Heart left ventricle (tissue), 13 donors: ENCODE results near the gene ZBED1.

ENCODE experiments used
- CTCF ChIP-seq, 12 donors: fragments of 200-600 bp; sonication (generic) in 4 of 12; IDR thresholded peaks; one replicate each; pipeline versions ENCODE4 v1.5.0 to v1.8.0; 2018 to 2022; ENCODE audit warnings: antibody characterized with exemption in 12 of 12, mild to moderate bottlenecking in 5 of 12
- POLR2A ChIP-seq, 2 donors: fragments of 450-650 bp; IDR thresholded peaks; one replicate each; pipeline ENCODE4 v1.6.1; 2017; ENCODE audit warnings: antibody characterized with exemption in 2 of 2, mild to moderate bottlenecking in 2 of 2, moderate library complexity in 2 of 2
- donor health status: ischemic (EF 13 %, LVEDD 7.1; RV severe dilation, severe dysfunction).
- donor health status: DM: no; HTN: yes; CAD: no.
- donor health status: DM: no; HTN: no; CAD: no.
- donor health status: ischemic (EF 25% LVEDD 6.9; RV normal size, moderate dysfunction).
- donor health status: ischemic (EF 25% LVEDD 5.7; RV mildly dilated, moderate dysfunction).
- donor health status: ischemic (EF 35%, LVEDD 5.7; RV mildly dilated, moderate dysfunction).
- donor health status: nonischemic (EF 11% LVEDD 7.7; RV severe dilation, severe dysfunction).
- donor health status: DM: yes; HTN: yes; CAD: no.
- donor health status: PGD.
- donor health status: ischemic (EF 29% LVEDD 5.4; RV normal size, mild dysfunction).
- donor health status: nonischemic (EF 23%, LVEDD 6.1; RV moderate dilation, normal function).

GRCh38 chrX:2468261-2469195 is 32.2 kb downstream of the ZBED1 start:
- TF ChIP-seq CTCF (IDR thresholded peaks at IDR 0.05) (no peak), POLR2A (IDR thresholded peaks at IDR 0.05) (no peak)
